Heart right ventricle (tissue), 16 donors: ENCODE data around the gene SECTM1. TPM values are rescaled to one million over a fixed set of nuclear protein-coding genes. Genes with fewer than 3 reads are reported as not detected.
A peak's percentile ranks its signal among the peaks of the same experiment; 100 is the strongest.
"Not testable (repeated sequence)": the region's sequence is repeated elsewhere in the genome, so short reads cannot be mapped to it uniquely, and the experiment has no call there.

Source experiments
- ATAC-seq, 8 donors: fragments of 200-7000 bp; cut with Tn5 transposase; one replicate each; pipeline ENCODE4 v1.9.1; 2020; ENCODE audit warnings: mild to moderate bottlenecking in 8 of 8, moderate library complexity in 8 of 8, moderate number of reproducible peaks in 1 of 8
- DNase-seq, 2 donors: peaks; one replicate each; pipeline ENCODE4 v3.0.0-alpha.2; 2020
- H3K27ac ChIP-seq, 10 donors: fragments of 200-600 bp; sonication (generic) in 2 of 10; one replicate each; pipeline versions ENCODE4 v1.5.0 to v1.8.0; 2020 to 2022; ENCODE audit warnings: mild to moderate bottlenecking in 3 of 10
- H3K27me3 ChIP-seq, 7 donors: fragments of 200-600 bp; one replicate each; pipeline ENCODE4 v1.8.0; 2021 to 2022; ENCODE audit warnings: mild to moderate bottlenecking in 2 of 7
- H3K36me3 ChIP-seq, 9 donors: fragments of 200-600 bp; sonication (generic) in 1 of 9; one replicate each; pipeline versions ENCODE4 v1.5.0 to v1.8.0; 2020 to 2022; ENCODE audit warnings: mild to moderate bottlenecking in 2 of 9
- H3K4me1 ChIP-seq, 9 donors: fragments of 200-600 bp; sonication (generic) in 1 of 9; one replicate each; pipeline versions ENCODE4 v1.5.0 to v1.8.0; 2020 to 2022; ENCODE audit warnings: mild to moderate bottlenecking in 4 of 9
- H3K4me3 ChIP-seq, 10 donors: fragments of 200-600 bp; sonication (generic) in 2 of 10; one replicate each; pipeline versions ENCODE4 v1.5.0 to v1.8.0; 2020 to 2022; ENCODE audit warnings: mild to moderate bottlenecking in 7 of 10, moderate library complexity in 2 of 10
- H3K9me3 ChIP-seq, 11 donors: fragments of 200-600 bp in 10 of 11; sonication (generic) in 2 of 11; one replicate each; pipeline versions ENCODE4 v1.5.0 to v1.8.0; 2013 to 2022; ENCODE audit warnings: mild to moderate bottlenecking in 2 of 11, control low read depth in 1 of 11, moderate library complexity in 1 of 11
- CTCF ChIP-seq, 9 donors: fragments of 200-600 bp; sonication (generic) in 2 of 9; IDR thresholded peaks; one replicate each; pipeline versions ENCODE4 v1.5.0 to v1.8.0; 2021 to 2022; ENCODE audit warnings: antibody characterized with exemption in 9 of 9, mild to moderate bottlenecking in 5 of 9, moderate library complexity in 1 of 9
- WGBS, 2 donors: extraction: QIAGEN DNeasy Blood & Tissue Kit; methylation state at CpG; one replicate each; pipeline ENCODE4 v1.1.7; 2013; ENCODE audit warnings: inconsistent platforms in 1 of 2; 5-methylcytosine and 5-hydroxymethylcytosine counted together
- intact Hi-C, 10 donors: fragments of 100-400 bp; cut with DNase I; formaldehyde crosslinking; loops; one replicate each; pipeline versions ENCODE4 v1.11.1 to v1.14.2; 2022
- polyA plus RNA-seq, 2 donors: library from polyadenylated mRNA; stranded (reverse); fragments of 200-250 nt; gene quantifications; one replicate each; pipeline ENCODE4 v1.2.3, GENCODE V29; 2013
- total RNA-seq, 10 donors: library from RNA; stranded (reverse); fragmentation: NEBNext Ultra II Directional in 3 of 10; extraction: Animal tissue kit (Norgen Biotek cat#: 25700) in 3 of 10; gene quantifications; one replicate each; pipeline versions ENCODE4 v1.2.1 to v1.2.4, GENCODE V29; 2021 to 2023
- donor health status: Arrhythmogenic right ventricular cardiomyopathy.
- donor health status: ischemic (EF 13 %, LVEDD 7.1; RV severe dilation, severe dysfunction).
- donor health status: healthy with polysubstance abuse.
- donor health status: DM: no; HTN: yes; CAD: no.
- donor health status: DM: no; HTN: no; CAD: no.
- donor health status: ischemic (EF 25% LVEDD 6.9; RV normal size, moderate dysfunction).
- donor health status: ischemic (EF 25% LVEDD 5.7; RV mildly dilated, moderate dysfunction).
- donor health status: healthy.
- donor health status: DM: yes; HTN: yes; CAD: no.
- donor health status: Ischemic cardiomyopathy.
- donor health status: ischemic (EF 35%, LVEDD 5.7; RV mildly dilated, moderate dysfunction).
- donor health status: nonischemic (EF 11% LVEDD 7.7; RV severe dilation, severe dysfunction).
- donor health status: DM: yes; HTN: yes; CAD: no.
- donor health status: PGD.
- donor health status: ischemic (EF 29% LVEDD 5.4; RV normal size, mild dysfunction).
- donor health status: nonischemic (EF 23%, LVEDD 6.1; RV moderate dilation, normal function).

SECTM1 gene
- total and polyA plus RNA-seq, 12 donors, result 1.7 to 29.9 (median 3.6) TPM

- intact Hi-C loops, result no loop called here
- no peak for DNase-seq
- H3K27me3 ChIP-seq, result peaks cover 13 to 94% (median 89%) of the 10 kb centered on the region in 7 donors
Measured at GRCh38 chr17:82373731-82374625, 40.4 kb upstream of the SECTM1 start.

GRCh38 chr17:82373072-82373452 lies 39.5 kb upstream of the SECTM1 start:
- H3K27ac ChIP-seq, H3K9me3 ChIP-seq, intact Hi-C loops, H3K36me3 ChIP-seq, ATAC-seq, DNase-seq, H3K4me3 ChIP-seq: not testable (repeated sequence)
- WGBS, 2 donors, result 84 to 92% methylated on average over 10 of the region's 10 CpGs
- peaks cover 0 to 29% (median 23%) of the 10 kb centered on the region in 9 donors for H3K4me1 ChIP-seq
- H3K27me3 ChIP-seq, result peaks cover 13 to 93% (median 85%) of the 10 kb centered on the region in 7 donors

More at GRCh38 chr17:82373731-82374625, 40.4 kb upstream of the SECTM1 start:
- Histone ChIP-seq H3K4me3 (no peak overlapping the region), H3K27ac (no peak overlapping the region), H3K9me3 (no peaks in the 10 kb centered on the region), H3K36me3 (no peaks in the 10 kb centered on the region), H3K4me1 (peaks cover 0 to 29% (median 23%) of the 10 kb centered on the region in 9 donors)
- TF ChIP-seq CTCF (IDR thresholded peaks at IDR 0.05), result no peak
- no peak for ATAC-seq
- 84 to 87% methylated on average over 37 of the region's 37 CpGs for WGBS, 2 donors

GRCh38 chr17:82372249-82373071 lies 38.9 kb upstream of the SECTM1 start:
- peak in 3 of 8 donors; percentile 18 to 56 (median 26) for ATAC-seq
- peaks cover 0 to 29% (median 23%) of the 10 kb centered on the region in 9 donors for H3K4me1 ChIP-seq
- no peaks in the 10 kb centered on the region for H3K36me3 ChIP-seq
- peaks cover 13 to 92% (median 85%) of the 10 kb centered on the region in 7 donors for H3K27me3 ChIP-seq
- peak overlapping the region; percentile 2 to 50 (median 35) for H3K4me3 ChIP-seq
- no peak for TF ChIP-seq CTCF (IDR thresholded peaks at IDR 0.05)
- intact Hi-C loops, result no loop called here
- DNase-seq, result no peak
- H3K9me3 ChIP-seq, result no peaks in the 10 kb centered on the region
- no peak overlapping the region for H3K27ac ChIP-seq
- WGBS, 2 donors, result 22% methylated on average over 41 of the region's 41 CpGs

GRCh38 chr17:82371333-82372248 lies 38.0 kb upstream of the SECTM1 start, which contains the start of gene UTS2R:
Gene UTS2R (plus strand): TSS chr17:82371765. CDS start chr17:82374325, 2,560 bp downstream.
- DNase-seq (no peak), ATAC-seq (peak in 1 of 8 donors; percentile 25)
- TF ChIP-seq CTCF (IDR thresholded peaks at IDR 0.05), result no peak
- H3K27me3 ChIP-seq, result peaks cover 13 to 93% (median 83%) of the 10 kb centered on the region in 7 donors
- intact Hi-C loops, result no loop called here
- no peaks in the 10 kb centered on the region for H3K9me3 ChIP-seq
- peak within 1 kb of the TSS; percentile 2 to 50 (median 36) for H3K4me3 ChIP-seq
- WGBS, 2 donors, result 4 to 6% methylated on average over 54 to 109 of the region's 109 CpGs
- H3K36me3 ChIP-seq, result no peaks in the 10 kb centered on the region
- H3K27ac ChIP-seq, result no peak within 1 kb of the TSS
- peaks cover 0 to 29% (median 23%) of the 10 kb centered on the region in 9 donors for H3K4me1 ChIP-seq
